T-helper 2 cell treated with Interferon-gamma antibody and Interleukin-4, amounts not matched to agents 100 ng/mL and 5 ng/mL, for 36 hours (primary cell): ENCODE data around the gene CRTAC1. TPM values are rescaled to one million over a fixed set of nuclear protein-coding genes. Genes with fewer than 3 reads are reported as not detected.

Source experiments
- intact Hi-C: fragments of 100-400 bp; cut with micrococcal nuclease; formaldehyde crosslinking; loops from one replicate; pipeline ENCODE4 v1.15.1; 2023
- total RNA-seq: library from RNA; stranded (reverse); gene quantifications from 2 replicates; pipeline ENCODE4 v1.2.3, GENCODE V29; 2022

CRTAC1 gene
- total RNA-seq, 1 donor from 2014 or later: not detected

GRCh38 chr10:97924678-97925077, 105.7 kb downstream of the CRTAC1 start:
- intact Hi-C loops: no loop called here

DNA sequence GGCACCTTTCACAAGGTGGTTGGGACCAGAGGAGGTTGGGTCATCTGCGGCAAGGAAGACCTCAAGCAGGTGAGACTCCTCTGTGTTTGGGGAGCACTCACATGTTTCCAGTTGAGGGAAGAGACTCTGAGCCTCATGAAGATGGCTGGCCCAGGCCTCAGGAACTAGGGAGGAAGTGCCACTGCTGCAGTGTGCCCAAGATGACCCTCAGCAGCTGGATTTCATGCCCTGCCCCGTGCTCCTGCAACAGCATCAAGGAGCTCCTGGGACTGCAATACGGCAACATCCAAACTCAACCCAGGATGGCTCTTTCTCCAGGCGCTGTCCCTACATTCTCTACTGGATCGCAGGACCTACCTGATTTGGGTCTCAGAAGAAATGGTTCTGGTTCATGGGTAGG, 106.9 kb downstream of the CRTAC1 start:
- intact Hi-C loops: no loop called here

DNA sequence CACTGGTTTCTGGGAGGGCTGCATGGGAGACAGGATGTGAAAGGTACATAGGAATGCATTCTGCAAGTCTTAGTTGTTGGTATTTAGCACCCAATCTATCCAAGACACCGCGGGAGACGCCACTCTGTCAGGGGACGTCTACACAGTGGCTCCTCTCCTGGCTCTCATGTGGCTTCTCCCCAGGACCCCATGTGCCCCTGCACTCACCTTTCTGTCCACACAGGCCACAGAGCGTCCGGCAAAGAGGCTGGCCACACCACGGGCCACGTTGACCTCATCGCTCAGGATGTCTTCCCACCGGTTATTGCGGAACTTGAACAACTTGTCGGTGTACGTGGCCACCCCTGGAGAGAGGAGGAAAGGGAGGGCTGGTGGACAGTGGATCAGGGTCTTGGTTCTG, 107.4 kb downstream of the CRTAC1 start:
- intact Hi-C loops: no loop called here

GRCh38 chr10:97922022-97922758, 108.2 kb downstream of the CRTAC1 start:
- intact Hi-C loops: no loop called here

DNA sequence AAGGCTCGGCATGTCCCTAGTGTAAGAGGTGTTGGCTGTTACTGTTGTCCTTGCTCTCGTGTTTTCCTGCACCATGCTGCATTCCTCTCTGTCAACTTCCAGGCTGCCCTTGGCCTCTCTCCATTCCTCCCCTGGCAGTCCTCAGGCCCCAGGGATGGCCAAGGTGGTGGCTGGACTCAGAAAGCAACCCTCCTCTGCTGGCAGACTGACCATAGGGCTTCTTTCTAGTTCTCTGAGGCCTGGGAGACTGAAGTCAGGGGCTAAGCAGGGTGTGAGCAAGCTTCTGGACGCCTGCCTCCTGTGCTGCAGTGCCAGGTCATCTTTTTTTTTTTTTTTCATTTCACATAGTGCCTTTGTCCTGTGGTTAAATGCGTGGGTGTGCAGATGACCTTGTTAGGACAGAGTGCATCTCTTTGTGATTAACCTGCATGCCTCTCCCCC, 108.8 kb downstream of the CRTAC1 start:
- intact Hi-C loops: no loop called here

DNA sequence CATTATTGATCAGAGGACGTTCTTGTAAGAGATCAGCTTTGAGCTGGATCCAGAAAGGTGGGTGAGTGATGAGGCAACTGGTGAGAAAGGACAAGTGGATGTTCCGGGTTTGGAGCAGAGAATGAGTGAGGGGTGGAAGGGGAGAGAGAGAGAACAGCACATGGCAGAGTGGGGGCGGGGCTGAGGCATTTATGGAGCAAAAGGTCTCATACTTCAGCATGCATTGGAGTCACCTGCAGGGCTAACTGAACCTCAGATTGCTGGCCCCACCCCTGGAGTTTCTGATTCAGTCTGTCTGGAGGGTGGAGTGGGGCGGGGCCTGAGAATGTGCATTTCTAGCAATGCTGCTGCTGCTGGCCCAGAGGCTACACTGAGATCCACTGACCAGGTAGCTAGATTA, 109.6 kb downstream of the CRTAC1 start:
- intact Hi-C loops: no loop called here

GRCh38 chr10:97919012-97919411, 111.4 kb downstream of the CRTAC1 start:
- intact Hi-C loops: no loop called here

GRCh38 chr10:97916586-97916985, 113.8 kb downstream of the CRTAC1 start:
- intact Hi-C loops: no loop called here

DNA sequence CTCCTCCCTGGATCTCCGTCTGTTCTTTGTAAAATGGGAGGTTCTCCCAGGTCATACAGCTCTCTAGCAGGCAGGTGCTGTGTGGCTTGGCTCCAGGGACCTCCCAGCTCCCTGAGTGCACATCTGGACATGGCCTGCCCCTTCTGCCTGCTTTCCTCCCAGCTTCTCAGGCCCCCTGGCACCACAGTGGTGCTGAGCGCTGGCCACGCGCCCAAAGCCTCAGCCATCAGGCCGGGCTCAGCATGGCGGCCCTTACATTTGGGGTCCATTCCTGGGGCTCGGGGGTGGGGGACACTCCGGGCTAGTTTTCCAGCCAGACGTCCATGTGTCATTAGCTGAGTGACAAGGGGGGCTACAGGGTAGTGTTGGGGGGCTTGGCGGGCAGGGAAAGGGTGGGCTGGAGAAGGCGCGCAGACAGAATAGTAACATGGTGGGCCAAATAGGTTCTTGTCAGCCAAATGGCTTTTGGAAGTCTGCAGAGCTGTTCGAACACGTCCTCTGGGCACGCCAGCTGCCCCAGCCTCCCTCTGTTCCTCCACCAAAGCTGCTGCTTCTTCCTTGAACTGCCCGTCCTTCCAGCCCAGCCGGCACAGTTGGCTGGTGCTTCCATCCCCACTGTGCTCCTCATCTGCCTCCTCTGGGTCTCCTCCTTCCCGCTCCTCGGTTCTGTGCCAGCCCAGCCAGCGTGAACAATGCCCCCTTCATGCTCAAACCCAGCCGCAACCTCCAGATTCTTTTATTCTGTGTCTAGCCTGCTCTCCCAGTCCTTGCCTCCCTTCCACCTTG, 114.9 kb downstream of the CRTAC1 start:
- intact Hi-C loops: no loop called here

GRCh38 chr10:97914837-97915211, 115.6 kb downstream of the CRTAC1 start:
- intact Hi-C loops: loop anchor here (1.0 kb wide), 2 partner anchors 113 to 127 kb away; no protein-coding TSS in a partner anchor

DNA sequence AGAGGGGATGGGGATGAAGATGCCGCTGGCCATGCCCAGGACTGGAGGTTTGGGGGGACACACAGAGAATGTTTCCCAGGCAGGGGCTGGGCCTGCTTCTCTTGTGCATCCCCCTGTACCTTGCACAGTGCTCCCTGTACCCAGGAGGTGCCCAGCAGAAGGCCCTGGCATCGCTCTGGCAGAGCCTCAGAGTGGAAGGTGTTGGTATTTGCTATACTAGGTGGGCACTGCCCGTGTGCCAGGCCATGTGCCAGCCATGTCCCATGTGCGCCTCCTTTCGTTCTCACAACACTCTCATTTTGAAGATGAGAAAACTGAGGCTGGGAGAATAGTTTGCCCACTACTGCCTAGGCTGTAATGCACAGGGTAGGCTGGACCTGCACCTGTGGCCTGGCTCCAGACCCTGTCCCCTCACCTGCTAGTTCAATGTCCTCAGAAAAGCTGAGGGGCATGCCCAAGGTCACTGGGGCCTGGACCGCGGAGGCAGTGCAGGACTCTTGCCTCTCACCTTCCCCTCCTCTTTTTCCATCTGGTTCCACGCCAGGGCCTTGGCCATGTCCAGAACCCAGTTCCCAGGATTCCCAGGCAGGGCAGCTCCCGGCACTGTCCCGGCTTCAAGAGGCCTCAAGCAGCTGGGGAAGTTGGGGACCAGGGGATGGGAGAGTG, 116.1 kb downstream of the CRTAC1 start:
- intact Hi-C loops: loop anchor here (1.0 kb wide), 2 partner anchors 114 to 128 kb away; no protein-coding TSS in a partner anchor

- intact Hi-C loops: loop anchor here (1.0 kb wide), 2 partner anchors 115 to 129 kb away; no protein-coding TSS in a partner anchor
Measured at GRCh38 chr10:97913614-97914013, 116.8 kb downstream of the CRTAC1 start.

DNA sequence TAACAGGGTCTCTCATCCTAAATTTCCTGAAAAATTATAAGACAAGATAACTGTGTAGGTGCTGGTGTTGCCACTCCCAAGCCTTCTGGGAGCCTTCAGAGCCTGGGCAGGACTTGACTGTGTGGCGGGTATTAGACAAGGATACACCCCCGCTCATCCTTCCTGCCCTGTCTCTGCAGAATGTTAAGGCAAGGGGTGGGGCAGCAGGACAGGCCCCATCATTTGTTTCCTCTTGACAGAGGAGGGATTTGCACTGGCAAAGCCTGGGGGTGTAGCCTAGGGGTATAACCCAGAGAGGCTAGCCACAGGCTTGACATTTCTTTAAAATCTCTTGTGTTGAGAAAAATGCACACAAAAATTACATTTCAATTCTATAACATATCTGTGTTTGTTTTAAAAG, 117.2 kb downstream of the CRTAC1 start:
- intact Hi-C loops: no loop called here

- intact Hi-C loops: no loop called here
Measured at GRCh38 chr10:97911217-97911616, 119.2 kb downstream of the CRTAC1 start.

DNA sequence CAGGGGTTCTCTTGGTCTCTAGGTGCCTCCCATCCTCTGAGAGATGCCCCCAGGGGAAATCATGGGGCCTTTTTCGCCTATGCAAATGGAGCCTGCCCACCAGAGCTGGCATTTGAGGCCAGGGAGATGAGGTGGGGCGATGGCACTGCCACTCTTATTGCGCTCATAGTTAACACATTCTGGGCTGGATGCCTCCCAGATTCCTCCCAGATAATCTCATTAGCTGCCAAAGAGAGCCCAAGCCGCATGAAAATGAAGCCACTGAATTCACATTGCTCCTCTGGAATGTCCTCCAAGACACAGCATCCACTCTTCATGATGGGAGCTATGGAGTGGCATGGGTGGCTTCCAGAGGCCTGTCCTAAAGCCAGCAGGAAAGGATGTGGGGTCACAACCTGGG, 119.8 kb downstream of the CRTAC1 start:
- intact Hi-C loops: no loop called here

DNA sequence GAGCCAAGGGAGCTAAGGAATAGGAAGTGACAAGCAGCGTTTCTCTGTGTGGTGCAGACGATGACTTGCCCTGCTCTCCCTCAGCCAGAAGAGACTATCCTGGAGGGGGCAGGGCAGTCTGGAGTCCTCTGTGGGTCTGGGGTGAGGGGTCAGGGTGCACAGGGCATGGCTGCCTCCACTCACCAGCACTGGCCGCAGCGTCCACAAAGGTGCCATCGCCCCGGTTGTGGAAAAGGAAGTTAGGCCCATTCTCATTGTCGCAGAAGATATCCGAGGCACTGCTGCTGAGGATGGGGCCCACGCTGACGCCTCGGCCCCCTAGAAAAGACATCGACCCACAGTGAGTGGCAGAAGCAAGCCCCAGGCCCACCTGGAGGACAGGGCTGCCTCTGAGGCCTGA, 122.6 kb downstream of the CRTAC1 start:
- intact Hi-C loops: no loop called here

DNA sequence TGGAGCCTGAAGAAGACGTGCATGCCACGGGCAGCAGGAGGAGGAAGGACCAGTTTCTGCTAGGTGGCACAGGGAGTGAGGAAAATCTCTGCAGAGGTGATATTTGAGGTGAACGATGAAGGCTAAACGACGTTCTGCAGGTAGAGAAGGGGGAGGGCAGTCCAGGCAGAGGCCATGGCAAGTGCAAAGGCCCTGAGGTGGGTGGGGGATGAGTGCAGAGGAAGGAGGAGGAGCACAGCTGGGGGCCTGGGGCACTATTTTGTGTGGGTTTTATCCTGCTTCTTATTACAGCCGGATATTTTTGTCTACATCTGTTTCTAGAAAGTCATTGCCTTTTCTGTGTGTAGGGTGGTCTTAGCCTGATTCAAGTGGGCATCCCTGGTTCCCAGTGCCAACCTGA, 123.2 kb downstream of the CRTAC1 start:
- intact Hi-C loops: no loop called here

DNA sequence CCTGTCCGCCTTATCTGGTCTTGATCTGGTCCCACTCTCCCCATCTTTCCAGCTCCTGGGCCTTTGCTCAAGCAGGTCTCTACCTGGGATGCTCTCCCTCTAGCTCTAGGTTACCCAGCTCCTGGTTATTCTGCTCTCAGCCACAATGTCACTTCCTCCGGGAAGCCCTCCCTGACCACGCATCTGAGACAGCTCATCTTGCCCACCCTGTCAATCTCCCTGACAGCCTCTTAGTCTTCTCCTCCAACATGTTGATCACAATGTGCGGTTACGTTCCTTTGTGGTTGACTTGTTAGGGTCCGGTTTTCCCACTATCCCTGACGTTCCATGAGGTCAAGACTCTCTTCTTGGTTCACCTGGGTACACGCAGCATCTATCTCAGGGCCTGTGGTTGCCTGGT, 125.1 kb downstream of the CRTAC1 start:
- intact Hi-C loops: no loop called here

- intact Hi-C loops: no loop called here
Measured at GRCh38 chr10:97904576-97904975, 125.8 kb downstream of the CRTAC1 start.

- intact Hi-C loops: no loop called here
Measured at GRCh38 chr10:97904018-97904381, 126.4 kb downstream of the CRTAC1 start.

- intact Hi-C loops: no loop called here
Measured at GRCh38 chr10:97903128-97904017, 127.0 kb downstream of the CRTAC1 start.
